ENCODE measurements around the gene PCDHB12. TPM values are rescaled to one million over a fixed set of nuclear protein-coding genes. Genes with fewer than 3 reads are reported as not detected.
"Not testable (repeated sequence)": the region's sequence is repeated elsewhere in the genome, so short reads cannot be mapped to it uniquely, and the experiment has no call there.

PCDHB12 gene
- total RNA-seq (2014; rRNA removed; shearing (Covaris generic)): 5.2 and 5.6 TPM in 2 replicates

GRCh38 chr5:141208478-141208877 is at the start of gene PCDHB12:
Gene PCDHB12, plus strand, starts transcription at chr5:141208719. Its CDS starts 189 bp downstream, at chr5:141208908.
- DNase-seq (ENCODE audit: low spot score): peak; percentile 47

GRCh38 chr5:141172381-141173204 is 35.9 kb upstream of the PCDHB12 start, which contains the start of gene PCDHB7:
Gene PCDHB7, plus strand, starts transcription at chr5:141172644. Its CDS starts 192 bp downstream, at chr5:141172836.
- peak; percentile 47 for DNase-seq (ENCODE audit: low spot score)

- not testable (repeated sequence) for DNase-seq (ENCODE audit: low spot score)
Measured at GRCh38 chr5:141174291-141175104, 34.0 kb upstream of the PCDHB12 start.

- DNase-seq (ENCODE audit: low spot score): no peak
Measured at GRCh38 chr5:141175933-141176332, 32.6 kb upstream of the PCDHB12 start.

GRCh38 chr5:141177577-141178191 is 30.8 kb upstream of the PCDHB12 start, which contains the start of gene PCDHB8:
Gene PCDHB8, plus strand, starts transcription at chr5:141177790. Its CDS starts 245 bp downstream, at chr5:141178035.
- peak; percentile 54 for DNase-seq (ENCODE audit: low spot score)

- DNase-seq (ENCODE audit: low spot score): not testable (repeated sequence)
Measured at GRCh38 chr5:141179371-141179770, 29.1 kb upstream of the PCDHB12 start.

GRCh38 chr5:141179876-141180275 is 28.6 kb upstream of the PCDHB12 start:
- not testable (repeated sequence) for DNase-seq (ENCODE audit: low spot score)

- DNase-seq (ENCODE audit: low spot score): no peak
Measured at GRCh38 chr5:141180313-141180712, 28.2 kb upstream of the PCDHB12 start.

GRCh38 chr5:141182248-141182647 is 26.3 kb upstream of the PCDHB12 start, which contains the start of gene PCDHB16:
Gene PCDHB16, plus strand, starts transcription at chr5:141182387. Its CDS starts 173 bp downstream, at chr5:141182560.
- no peak for DNase-seq (ENCODE audit: low spot score)

- DNase-seq (ENCODE audit: low spot score): not testable (repeated sequence)
Measured at GRCh38 chr5:141184117-141184855, 24.2 kb upstream of the PCDHB12 start.

GRCh38 chr5:141186897-141187512 is 21.5 kb upstream of the PCDHB12 start, which contains the start of gene PCDHB9:
Gene PCDHB9, plus strand, starts transcription at chr5:141187161. Its CDS starts 158 bp downstream, at chr5:141187319.
- peak; percentile 46 for DNase-seq (ENCODE audit: low spot score)

- DNase-seq (ENCODE audit: low spot score): not testable (repeated sequence)
Measured at GRCh38 chr5:141188682-141189081, 19.8 kb upstream of the PCDHB12 start.

- DNase-seq (ENCODE audit: low spot score): not testable (repeated sequence)
Measured at GRCh38 chr5:141189131-141189530, 19.4 kb upstream of the PCDHB12 start.

- peak; percentile 22 for DNase-seq (ENCODE audit: low spot score)
Measured at GRCh38 chr5:141192110-141192725, 16.3 kb upstream of the PCDHB12 start, which contains the start of gene PCDHB10. Gene PCDHB10, plus strand, starts transcription at chr5:141192353. Its CDS starts 200 bp downstream, at chr5:141192553.

GRCh38 chr5:141194332-141194731 is 14.2 kb upstream of the PCDHB12 start:
- not testable (repeated sequence) for DNase-seq (ENCODE audit: low spot score)

GRCh38 chr5:141196363-141196762 is 12.2 kb upstream of the PCDHB12 start:
- DNase-seq (ENCODE audit: low spot score): no peak

- DNase-seq (ENCODE audit: low spot score): peak; percentile 40
Measured at GRCh38 chr5:141199359-141200235, 8.9 kb upstream of the PCDHB12 start, which contains the start of gene PCDHB11. Gene PCDHB11, plus strand, starts transcription at chr5:141199627. Its CDS starts 148 bp downstream, at chr5:141199775.

- not testable (repeated sequence) for DNase-seq (ENCODE audit: low spot score)
Measured at GRCh38 chr5:141201126-141201525, 7.4 kb upstream of the PCDHB12 start.

All from H4 (cell line).